ENCODE measurements around the gene OPRM1. TPM values are rescaled to one million over a fixed set of nuclear protein-coding genes. Genes with fewer than 3 reads are reported as not detected.

Gene OPRM1
- polyA plus RNA-seq, 1 donor (not counting 4 experiments of a cell fraction or from before 2014, with no cell fraction given), result not detected

DNA sequence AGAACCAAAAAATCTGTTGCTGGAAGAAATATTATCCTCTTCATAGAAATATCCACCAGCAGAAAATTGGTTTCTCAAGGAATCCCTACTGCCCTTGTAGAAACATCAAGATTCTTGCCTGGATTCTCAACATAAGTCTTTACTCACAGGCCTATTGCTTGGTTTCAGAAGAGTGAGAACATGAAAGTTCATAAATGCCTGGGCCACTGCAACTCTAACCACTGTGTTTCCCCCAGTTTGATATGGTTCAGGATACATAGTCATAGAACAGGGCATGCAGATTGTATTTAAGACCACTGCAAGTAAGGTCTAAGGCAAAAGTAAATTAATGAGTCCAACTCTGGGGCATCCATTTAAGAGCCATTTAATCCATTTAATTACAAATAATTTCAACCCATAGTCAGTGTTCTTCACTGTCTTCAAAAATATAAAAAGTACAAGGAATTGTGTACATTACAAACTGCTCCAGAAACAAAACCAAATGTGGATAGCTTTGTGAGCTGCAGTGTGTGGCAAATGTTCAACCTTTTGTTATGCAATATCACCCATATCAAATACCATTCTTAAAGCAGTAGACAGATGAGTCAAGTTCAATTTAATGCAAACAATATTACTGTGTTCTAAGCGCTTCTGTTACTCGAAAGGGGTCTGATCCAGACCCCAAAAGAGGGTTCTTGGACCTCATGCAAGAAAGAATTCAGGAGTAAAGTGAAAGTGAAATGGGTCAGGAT is 83.3 kb downstream of the OPRM1 start:
- Histone ChIP-seq H2AFZ (ENCODE audit: control insufficient read depth, low read length) (no peak overlapping the region), H3K9me3 (ENCODE audit: control insufficient read depth, low read depth, low read length) (no peaks in the 10 kb centered on the region), H4K20me1 (ENCODE audit: control insufficient read depth, extremely low read depth, insufficient read depth, low read length) (no peaks in the 10 kb centered on the region), H3K27me3 (ENCODE audit: control insufficient read depth, extremely low read depth, insufficient read depth, low read length) (no peaks in the 10 kb centered on the region), H3K4me3 (ENCODE audit: control insufficient read depth in 2 of 3, extremely low read depth in 1 of 3, insufficient read depth in 2 of 3, low read depth in 1 of 3, low read length in 3 of 3) (no peak overlapping the region), H3K27ac (ENCODE audit: control insufficient read depth, insufficient read depth, low read length) (no peak overlapping the region), H3K79me2 (ENCODE audit: control insufficient read depth, insufficient read depth, low read length) (no peaks in the 10 kb centered on the region), H3K36me3 (ENCODE audit: control insufficient read depth in 2 of 2, extremely low read depth in 1 of 2, insufficient read depth in 2 of 2, low read length in 2 of 2) (no peaks in the 10 kb centered on the region), H3K4me2 (ENCODE audit: control insufficient read depth, extremely low read depth, insufficient read depth, low read depth, low read length) (no peak overlapping the region), H3K9ac (ENCODE audit: control insufficient read depth, extremely low read depth, insufficient read depth, low read length) (no peak overlapping the region), H3K9me1 (ENCODE audit: control insufficient read depth, extremely low read depth, insufficient read depth, low read length) (no peaks in the 10 kb centered on the region), H3K4me1 (ENCODE audit: control insufficient read depth, extremely low read depth, insufficient read depth, low read length) (no peaks in the 10 kb centered on the region)
- dilution Hi-C loops (cut with MboI; ENCODE audit: extremely low pct_ligation_motif_present, low sequenced_read_pairs), result no loop called here
- TF ChIP-seq EZH2 (IDR thresholded peaks at IDR 0.05; ENCODE audit: low read length) (no peak), CTCF (optimal IDR thresholded peaks at IDR 0.05 in 1 of 3, IDR thresholded peaks at IDR 0.05 in 1 of 3, conservative IDR thresholded peaks at IDR 0.05 in 1 of 3; ENCODE audit: extremely low read depth in 1 of 3, insufficient read depth in 2 of 3, low read length in 3 of 3) (no peak)
- FAIRE-seq, result no peak
- no peak for DNase-seq (ENCODE audit: low read depth, low spot score)

- no peaks in the 10 kb centered on the region for H3K9me1 ChIP-seq (ENCODE audit: control insufficient read depth, extremely low read depth, insufficient read depth, low read length)
- FAIRE-seq, result no peak
- TF ChIP-seq EZH2 (IDR thresholded peaks at IDR 0.05; ENCODE audit: low read length) (no peak), CTCF (optimal IDR thresholded peaks at IDR 0.05 in 1 of 3, IDR thresholded peaks at IDR 0.05 in 1 of 3, conservative IDR thresholded peaks at IDR 0.05 in 1 of 3; ENCODE audit: extremely low read depth in 1 of 3, insufficient read depth in 2 of 3, low read length in 3 of 3) (no peak)
Observed at GRCh38 chr6:154123155-154123956, 84.3 kb downstream of the OPRM1 start.

More at GRCh38 chr6:154123155-154123956, 84.3 kb downstream of the OPRM1 start:
- DNase-seq (ENCODE audit: low read depth, low spot score), result no peak
- dilution Hi-C loops (cut with MboI; ENCODE audit: extremely low pct_ligation_motif_present, low sequenced_read_pairs), result no loop called here
- Histone ChIP-seq H4K20me1 (ENCODE audit: control insufficient read depth, extremely low read depth, insufficient read depth, low read length) (no peaks in the 10 kb centered on the region), H3K27ac (ENCODE audit: control insufficient read depth, insufficient read depth, low read length) (no peak overlapping the region), H3K4me3 (ENCODE audit: control insufficient read depth in 2 of 3, extremely low read depth in 1 of 3, insufficient read depth in 2 of 3, low read depth in 1 of 3, low read length in 3 of 3) (no peak overlapping the region), H3K79me2 (ENCODE audit: control insufficient read depth, insufficient read depth, low read length) (no peaks in the 10 kb centered on the region), H3K4me1 (ENCODE audit: control insufficient read depth, extremely low read depth, insufficient read depth, low read length) (no peaks in the 10 kb centered on the region), H3K4me2 (ENCODE audit: control insufficient read depth, extremely low read depth, insufficient read depth, low read depth, low read length) (no peak overlapping the region), H3K9ac (ENCODE audit: control insufficient read depth, extremely low read depth, insufficient read depth, low read length) (no peak overlapping the region), H3K36me3 (ENCODE audit: control insufficient read depth in 2 of 2, extremely low read depth in 1 of 2, insufficient read depth in 2 of 2, low read length in 2 of 2) (no peaks in the 10 kb centered on the region), H3K9me3 (ENCODE audit: control insufficient read depth, low read depth, low read length) (no peaks in the 10 kb centered on the region), H2AFZ (ENCODE audit: control insufficient read depth, low read length) (no peak overlapping the region), H3K27me3 (ENCODE audit: control insufficient read depth, extremely low read depth, insufficient read depth, low read length) (no peaks in the 10 kb centered on the region)
